ENCODE data around the gene LRRC52. TPM values are rescaled to one million over a fixed set of nuclear protein-coding genes. Genes with fewer than 3 reads are reported as not detected.

The LRRC52 gene
- total and polyA plus RNA-seq, 2 donors (not counting 1 experiment from before 2014, with no cell fraction given), result not detected

DNA sequence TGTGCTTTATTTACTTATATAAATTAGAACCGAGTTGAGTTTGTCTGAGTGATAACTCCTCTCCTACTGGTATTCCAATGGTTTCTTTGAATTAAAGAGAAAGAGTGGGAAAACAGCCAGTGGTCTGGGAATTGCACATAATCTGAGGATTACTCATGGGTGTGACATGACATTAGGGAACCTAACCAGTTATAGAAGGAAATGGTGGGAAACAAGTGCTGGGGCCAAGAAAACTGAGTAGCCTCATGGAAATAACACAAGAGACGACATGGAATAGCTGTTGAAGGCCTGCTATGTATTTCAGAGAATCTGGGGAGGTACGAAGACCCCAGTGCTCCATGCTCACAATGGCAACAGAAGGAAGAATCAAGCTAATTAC is 41.8 kb upstream of the LRRC52 start:
- TF ChIP-seq EZH2 (IDR thresholded peaks at IDR 0.05; ENCODE audit: borderline replicate concordance, insufficient read depth, low read depth, low read length, poor library complexity, severe bottlenecking), result no peak
- TF ChIP-seq, protein P1, sequence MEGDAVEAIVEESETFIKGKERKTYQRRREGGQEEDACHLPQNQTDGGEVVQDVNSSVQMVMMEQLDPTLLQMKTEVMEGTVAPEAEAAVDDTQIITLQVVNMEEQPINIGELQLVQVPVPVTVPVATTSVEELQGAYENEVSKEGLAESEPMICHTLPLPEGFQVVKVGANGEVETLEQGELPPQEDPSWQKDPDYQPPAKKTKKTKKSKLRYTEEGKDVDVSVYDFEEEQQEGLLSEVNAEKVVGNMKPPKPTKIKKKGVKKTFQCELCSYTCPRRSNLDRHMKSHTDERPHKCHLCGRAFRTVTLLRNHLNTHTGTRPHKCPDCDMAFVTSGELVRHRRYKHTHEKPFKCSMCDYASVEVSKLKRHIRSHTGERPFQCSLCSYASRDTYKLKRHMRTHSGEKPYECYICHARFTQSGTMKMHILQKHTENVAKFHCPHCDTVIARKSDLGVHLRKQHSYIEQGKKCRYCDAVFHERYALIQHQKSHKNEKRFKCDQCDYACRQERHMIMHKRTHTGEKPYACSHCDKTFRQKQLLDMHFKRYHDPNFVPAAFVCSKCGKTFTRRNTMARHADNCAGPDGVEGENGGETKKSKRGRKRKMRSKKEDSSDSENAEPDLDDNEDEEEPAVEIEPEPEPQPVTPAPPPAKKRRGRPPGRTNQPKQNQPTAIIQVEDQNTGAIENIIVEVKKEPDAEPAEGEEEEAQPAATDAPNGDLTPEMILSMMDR (IDR thresholded peaks at IDR 0.05), result no peak
- 85% methylated on average over 2 of the region's 3 CpGs for WGBS (ENCODE audit: insufficient coverage)

DNA sequence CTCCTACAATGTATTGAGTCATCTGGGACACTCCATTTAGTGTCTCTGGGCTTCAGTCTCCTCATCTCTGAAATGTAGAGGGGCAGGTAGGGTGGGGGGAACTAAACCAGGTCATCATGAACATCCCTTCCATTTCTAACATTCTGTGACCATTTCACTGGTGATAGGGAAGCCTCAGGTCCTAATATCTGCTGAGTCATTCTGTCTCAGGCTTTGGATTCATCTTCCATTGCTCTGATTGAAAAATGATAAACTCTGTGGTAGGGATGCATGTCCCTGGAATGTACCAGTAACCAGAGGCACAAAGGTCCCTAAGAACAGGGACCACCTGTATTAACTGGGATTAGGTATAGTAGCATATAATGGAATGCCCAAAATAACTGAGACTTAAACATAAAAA is 36.2 kb upstream of the LRRC52 start:
- H3K36me3 ChIP-seq (replicated peaks in 1 of 2; ENCODE audit: control extremely low read depth in 1 of 2, control insufficient read depth in 1 of 2, extremely low read depth in 1 of 2, insufficient read depth in 2 of 2, low read length in 1 of 2), result no peaks in the 10 kb centered on the region
- H3K4me1 Mint-ChIP-seq, result no peaks in the 10 kb centered on the region
- H4K20me1 ChIP-seq (ENCODE audit: control insufficient read depth, insufficient read depth, low read length, poor library complexity, severe bottlenecking), result no peaks in the 10 kb centered on the region
- no peak for DNase-seq
- H3K9ac ChIP-seq (ENCODE audit: low read length), result no peak overlapping the region
- no peak overlapping the region for H3K4me2 ChIP-seq (replicated peaks; ENCODE audit: low read depth, low read length, poor library complexity, severe bottlenecking)
- H3K27me3 Mint-ChIP-seq, result peaks cover 12% of the 10 kb centered on the region
- H3K9me3 Mint-ChIP-seq (ENCODE audit: insufficient read depth), result no peaks in the 10 kb centered on the region
- no peak overlapping the region for H2AFZ ChIP-seq (ENCODE audit: insufficient read depth, low read depth, low read length, poor library complexity, severe bottlenecking)
- no peak overlapping the region for H3K4me3 ChIP-seq (ENCODE audit: control extremely low read depth in 1 of 5, extremely low read depth in 1 of 5, insufficient read depth in 1 of 5, low read depth in 2 of 5, low read length in 4 of 5)
- H3K4me1 ChIP-seq (ENCODE audit: control insufficient read depth in 2 of 2, insufficient read depth in 2 of 2, low read length in 2 of 2), result no peaks in the 10 kb centered on the region
- no peak overlapping the region for H3K27ac Mint-ChIP-seq
- no peaks in the 10 kb centered on the region for H3K79me2 ChIP-seq (ENCODE audit: control insufficient read depth, insufficient read depth, low read length)
- no peak for ATAC-seq (ENCODE audit: low read depth)
- POLR2A ChIA-PET, result no interaction called here
- peaks cover 0 to under 1% (median 0%) of the 10 kb centered on the region in 4 experiments for H3K27me3 ChIP-seq (replicated peaks in 1 of 4; ENCODE audit: control extremely low read depth in 1 of 4, control insufficient read depth in 3 of 4, insufficient read depth in 4 of 4, low read length in 3 of 4)
- H3K27ac ChIP-seq (ENCODE audit: low read length in 2 of 2), result no peak overlapping the region
- no peak overlapping the region for H3K4me3 Mint-ChIP-seq
- CTCF ChIA-PET, result no interaction called here
- no peaks in the 10 kb centered on the region for H3K9me3 ChIP-seq (ENCODE audit: control extremely low read depth in 1 of 3, control insufficient read depth in 2 of 3, insufficient read depth in 1 of 3, low read length in 2 of 3)
- intact Hi-C loops (cut with micrococcal nuclease), result no loop called here
- TF ChIP-seq, protein P1 (IDR thresholded peaks at IDR 0.05), result no peak
- TF ChIP-seq EZH2 (IDR thresholded peaks at IDR 0.05; ENCODE audit: borderline replicate concordance, insufficient read depth, low read depth, low read length, poor library complexity, severe bottlenecking), result no peak

More for the DNA sequence above, 41.8 kb upstream of the LRRC52 start:
- Histone ChIP-seq H3K36me3 (replicated peaks in 1 of 2; ENCODE audit: control extremely low read depth in 1 of 2, control insufficient read depth in 1 of 2, extremely low read depth in 1 of 2, insufficient read depth in 2 of 2, low read length in 1 of 2) (no peaks in the 10 kb centered on the region), H4K20me1 (ENCODE audit: control insufficient read depth, insufficient read depth, low read length, poor library complexity, severe bottlenecking) (no peaks in the 10 kb centered on the region), H3K27ac (ENCODE audit: low read length in 2 of 2) (no peak overlapping the region), H3K4me3 (ENCODE audit: control extremely low read depth in 1 of 5, extremely low read depth in 1 of 5, insufficient read depth in 1 of 5, low read depth in 2 of 5, low read length in 4 of 5) (no peak overlapping the region), H3K27me3 (replicated peaks in 1 of 4; ENCODE audit: control extremely low read depth in 1 of 4, control insufficient read depth in 3 of 4, insufficient read depth in 4 of 4, low read length in 3 of 4) (no peaks in the 10 kb centered on the region), H2AFZ (ENCODE audit: insufficient read depth, low read depth, low read length, poor library complexity, severe bottlenecking) (no peak overlapping the region), H3K9ac (ENCODE audit: low read length) (no peak overlapping the region), H3K4me2 (replicated peaks; ENCODE audit: low read depth, low read length, poor library complexity, severe bottlenecking) (no peak overlapping the region), H3K4me1 (ENCODE audit: control insufficient read depth in 2 of 2, insufficient read depth in 2 of 2, low read length in 2 of 2) (no peaks in the 10 kb centered on the region), H3K79me2 (ENCODE audit: control insufficient read depth, insufficient read depth, low read length) (no peaks in the 10 kb centered on the region), H3K9me3 (ENCODE audit: control extremely low read depth in 1 of 3, control insufficient read depth in 2 of 3, insufficient read depth in 1 of 3, low read length in 2 of 3) (peaks cover 0 to 1% (median 0%) of the 10 kb centered on the region in 3 donors)
- H3K4me3 Mint-ChIP-seq, result no peak overlapping the region
- peaks cover 24% of the 10 kb centered on the region for H3K27me3 Mint-ChIP-seq
- no peaks in the 10 kb centered on the region for H3K9me3 Mint-ChIP-seq (ENCODE audit: insufficient read depth)
- intact Hi-C loops (cut with micrococcal nuclease), result no loop called here
- POLR2A ChIA-PET, result no interaction called here
- no peak overlapping the region for H3K27ac Mint-ChIP-seq
- H3K4me1 Mint-ChIP-seq, result no peaks in the 10 kb centered on the region
- CTCF ChIA-PET, result no interaction called here
- no peak for ATAC-seq (ENCODE audit: low read depth)
- no peak for DNase-seq

Data from B cell (primary cell).